GM21447 (cell line): ENCODE results near the gene POU4F1.

Experiments used
- ATAC-seq: cut with Tn5 transposase; IDR thresholded peaks from one replicate; pipeline ENCODE4 v1.9.1; 2021; ENCODE audit not compliant: unreplicated experiment

POU4F1 gene

DNA sequence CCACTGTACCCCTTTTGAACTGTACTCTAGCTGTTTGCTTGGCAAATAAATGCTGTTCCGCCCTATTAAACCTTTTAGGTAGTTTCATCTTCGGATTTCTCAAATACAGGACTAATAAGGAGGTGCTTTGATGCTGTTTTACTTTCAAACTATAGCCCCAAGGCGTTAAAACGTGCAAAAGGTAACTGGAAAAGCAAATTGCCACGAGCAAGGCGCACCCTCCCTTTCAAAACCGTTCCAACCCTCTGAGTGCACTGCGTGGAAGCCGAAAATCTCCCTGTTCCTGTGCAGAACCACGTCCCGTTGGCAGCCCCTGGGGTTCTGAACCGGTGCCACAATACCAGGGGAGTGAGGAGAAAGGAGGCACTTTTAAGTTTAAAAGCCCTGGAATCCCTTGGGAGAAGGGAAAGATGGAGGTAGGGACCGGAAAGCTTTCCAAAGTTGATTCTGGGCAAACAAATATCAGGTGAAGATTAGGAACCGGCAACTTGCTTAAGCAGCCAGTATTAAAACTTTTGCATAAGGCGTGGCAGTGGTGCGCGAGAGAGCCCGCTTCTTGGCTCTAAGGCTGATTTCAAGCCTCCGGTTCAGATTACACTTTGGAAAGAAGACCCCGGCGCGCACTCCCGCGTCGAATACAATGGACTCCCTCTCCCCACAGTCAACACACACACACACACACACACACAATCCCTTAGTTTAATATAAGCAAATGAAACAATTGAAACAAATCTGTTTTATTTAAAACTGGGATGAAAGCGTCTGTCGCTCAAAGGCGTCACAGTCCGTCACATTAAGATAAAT lies 9.5 kb downstream of the POU4F1 start:
- no peak for ATAC-seq

DNA sequence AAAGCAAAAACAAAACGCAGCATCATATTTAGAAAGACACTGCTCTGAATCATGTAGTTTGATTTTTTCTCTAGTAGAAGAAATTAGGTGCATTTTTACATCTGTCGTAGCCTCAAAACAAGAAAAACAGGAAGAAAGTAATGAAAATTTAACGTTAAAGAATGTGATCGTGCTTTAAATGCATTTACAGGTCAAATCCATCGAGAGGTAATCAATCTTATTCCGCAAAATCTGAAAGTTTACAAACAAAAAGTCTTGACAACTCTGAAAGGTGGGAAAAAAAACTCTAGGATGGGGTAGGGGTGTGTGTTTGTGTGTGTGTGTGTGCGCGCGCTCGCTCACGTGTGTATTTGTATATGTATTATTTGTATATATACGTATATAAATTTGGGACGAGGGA lies 10.2 kb downstream of the POU4F1 start:
- ATAC-seq: no peak

DNA sequence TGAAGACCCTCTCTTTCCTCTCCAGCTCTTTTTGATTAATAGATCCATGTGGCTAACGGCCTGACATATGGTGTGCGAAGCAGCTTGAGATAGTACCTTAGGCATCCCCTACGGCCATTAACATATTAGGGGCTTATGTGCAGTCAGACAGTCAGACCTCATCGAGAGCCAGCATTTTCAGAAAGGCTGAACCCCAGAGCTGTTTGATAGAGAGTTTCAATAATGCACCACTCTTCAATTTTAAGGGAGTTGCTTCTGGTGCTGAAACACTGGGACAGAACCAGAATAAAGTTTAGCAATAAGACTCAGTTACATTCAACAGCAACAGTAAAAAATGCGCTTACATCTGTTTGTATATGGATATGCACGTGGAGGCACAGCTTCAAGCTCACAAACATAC lies 10.8 kb downstream of the POU4F1 start:
- no peak for ATAC-seq

DNA sequence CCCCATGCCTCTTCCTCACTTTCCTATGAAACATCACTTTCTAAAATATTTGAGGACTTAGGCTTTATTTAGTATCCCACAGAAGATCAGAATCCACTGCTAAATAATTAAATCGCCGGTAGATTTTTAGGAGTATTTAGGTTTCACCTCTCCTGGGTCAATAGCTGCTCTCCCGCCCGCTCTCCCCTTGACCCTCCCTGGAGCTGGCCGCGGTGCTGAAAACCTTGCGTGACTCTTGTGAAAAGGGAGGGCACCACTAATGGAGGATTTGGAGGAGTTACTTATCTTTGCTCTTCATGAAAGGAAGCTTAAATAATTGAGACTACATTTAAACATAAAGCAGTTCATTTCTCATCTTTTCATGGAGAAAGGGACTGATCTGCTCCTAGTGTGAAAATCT lies 14.1 kb downstream of the POU4F1 start:
- ATAC-seq: no peak

DNA sequence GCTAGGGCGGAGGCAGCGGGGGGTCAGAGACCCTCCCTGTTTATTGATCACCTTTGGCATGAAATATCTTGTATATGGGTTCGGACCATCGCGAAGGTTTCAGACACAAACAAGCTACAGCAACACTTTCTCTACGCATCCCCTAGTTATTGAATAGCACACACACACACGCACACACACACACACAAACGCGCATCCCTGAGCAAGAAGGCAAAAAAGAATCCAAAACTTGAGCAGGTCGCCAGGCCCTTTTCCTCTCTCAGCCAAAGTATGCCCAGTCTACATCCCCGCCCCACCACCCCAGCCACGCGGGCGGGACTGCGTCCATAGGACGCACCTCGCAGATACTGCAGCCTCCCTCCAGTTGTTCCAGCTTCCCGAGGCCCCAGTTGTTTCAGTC lies 16.0 kb downstream of the POU4F1 start:
- no peak for ATAC-seq

DNA sequence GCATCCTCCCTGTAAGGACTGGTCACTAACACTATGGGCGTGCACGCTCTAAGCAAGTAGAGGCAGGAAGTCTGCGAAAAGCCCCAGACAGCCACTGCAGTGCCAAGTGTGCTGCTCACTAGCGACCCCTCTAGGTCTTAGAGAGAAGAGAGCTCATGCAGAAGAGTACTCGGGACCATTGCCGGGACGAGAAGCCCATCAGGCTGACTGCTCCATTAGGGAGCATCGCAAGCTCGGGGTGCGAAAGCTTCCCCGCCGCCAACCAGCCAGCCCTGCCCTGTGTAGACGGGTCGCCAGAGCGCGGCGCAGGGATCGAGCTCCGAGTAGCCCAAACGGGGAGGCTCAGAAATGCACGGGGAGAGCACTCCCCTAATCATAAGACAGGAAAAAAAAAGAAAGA lies 16.6 kb downstream of the POU4F1 start:
- no peak for ATAC-seq

DNA sequence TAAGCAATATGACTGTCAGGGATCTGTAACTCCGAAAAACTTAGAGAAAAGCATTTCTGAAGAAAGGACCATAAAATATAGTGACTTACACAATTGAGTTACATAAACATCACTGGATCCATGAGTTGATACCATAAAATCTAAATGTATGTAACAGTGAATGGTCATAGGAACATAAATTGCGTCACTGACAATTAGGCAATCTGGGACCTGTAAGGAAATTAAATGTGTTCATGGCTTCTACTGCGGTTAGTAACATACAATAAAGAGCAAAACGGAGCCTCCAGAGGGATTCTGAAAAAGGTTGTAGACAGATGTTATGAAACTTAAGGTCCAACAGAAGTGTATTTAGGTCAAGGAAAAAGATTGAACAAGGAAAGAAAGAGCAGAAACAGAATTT lies 27.1 kb downstream of the POU4F1 start:
- ATAC-seq: no peak

DNA sequence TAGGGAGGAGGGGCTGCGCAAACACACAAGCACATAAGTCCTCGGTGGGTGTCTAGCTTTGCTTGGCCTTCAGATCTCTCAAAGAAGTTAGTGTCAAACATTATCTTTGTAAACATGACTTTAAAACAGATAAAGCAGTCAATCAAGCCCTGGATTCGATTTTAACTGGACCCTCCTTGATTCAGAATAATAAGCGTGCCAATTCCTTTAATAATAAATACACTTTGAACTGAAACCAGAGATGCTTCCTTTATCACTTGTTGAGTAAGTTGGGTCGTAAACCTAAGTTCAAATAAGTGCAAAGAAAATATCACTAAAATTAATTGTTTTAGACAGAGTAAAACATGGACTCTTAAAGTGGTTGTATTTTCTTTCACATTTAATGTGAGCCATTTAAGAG lies 30.9 kb downstream of the POU4F1 start:
- ATAC-seq: no peak

DNA sequence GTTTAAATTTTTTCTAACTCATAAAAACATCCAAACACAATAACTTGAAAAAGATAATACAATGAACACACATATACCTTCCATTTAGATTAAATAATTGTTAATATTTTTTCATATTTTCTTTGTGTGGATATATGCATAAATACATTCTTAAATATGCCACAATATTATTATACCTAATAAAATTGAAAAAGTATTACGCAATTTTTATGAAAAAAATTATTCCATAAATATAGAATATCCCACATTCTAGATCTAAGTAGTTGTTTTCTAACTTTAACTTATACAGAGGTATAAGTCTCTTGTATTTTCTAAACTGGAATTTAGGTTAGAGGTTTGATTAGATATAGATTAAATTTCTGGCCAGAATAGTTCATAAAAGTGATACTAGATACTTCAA lies 34.3 kb downstream of the POU4F1 start:
- no peak for ATAC-seq

DNA sequence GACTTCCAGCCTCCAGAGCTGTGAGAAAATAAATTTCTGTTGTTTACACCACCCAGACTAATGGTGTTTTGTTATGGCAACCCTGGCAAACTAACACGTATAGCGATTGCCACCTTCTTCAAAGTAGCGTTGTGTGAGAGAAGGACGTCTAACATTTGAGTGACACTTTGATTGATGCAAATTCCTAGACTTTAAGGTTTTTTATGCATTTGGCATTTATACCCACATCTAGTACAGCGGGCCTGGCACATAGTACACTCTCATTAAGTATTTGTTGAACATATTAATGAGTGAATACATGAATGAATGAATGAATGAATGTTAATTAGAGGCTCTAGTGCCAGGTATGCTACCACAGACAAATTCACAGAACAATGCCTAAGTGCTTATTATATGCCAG lies 36.7 kb downstream of the POU4F1 start:
- ATAC-seq: no peak

DNA sequence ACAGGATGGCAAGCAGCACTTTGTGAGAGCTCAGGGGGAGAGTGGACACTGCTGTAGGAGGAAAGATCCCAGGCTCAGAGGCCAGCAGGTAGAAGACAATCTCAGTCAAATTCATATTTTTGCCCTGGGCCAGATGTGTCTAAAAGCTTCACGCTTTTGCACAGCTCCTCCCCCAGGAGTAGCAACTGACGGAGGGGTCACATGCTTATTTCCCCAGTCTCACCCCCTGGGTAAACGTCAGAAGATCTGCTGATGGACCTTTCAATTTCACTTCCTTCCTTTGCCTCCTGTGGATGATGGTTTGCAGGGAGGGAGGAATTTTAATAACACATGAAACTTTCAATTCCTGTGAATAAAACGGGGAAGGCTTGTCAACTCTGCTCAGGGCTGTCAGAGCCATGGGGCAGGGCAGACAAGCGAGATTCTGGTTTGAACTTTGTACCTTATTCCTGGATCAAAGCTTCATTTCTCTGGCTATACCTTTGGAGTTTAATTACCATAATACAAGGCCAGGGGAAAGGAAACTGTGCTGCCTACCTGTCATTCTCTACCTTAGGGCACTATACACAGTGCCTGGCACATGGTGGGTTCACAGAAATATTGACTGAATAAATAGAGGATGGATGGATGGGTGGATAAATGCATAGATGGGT lies 41.0 kb downstream of the POU4F1 start:
- ATAC-seq: no peak
